HPDE6-E6E7 (cell line): ENCODE data around the gene CEBPE.
"Not testable (repeated sequence)": the region's sequence is repeated elsewhere in the genome, so short reads cannot be mapped to it uniquely, and the experiment has no call there.

Source experiments
- DNase-seq: peaks from one replicate; pipeline ENCODE4 v3.0.0; 2011; ENCODE audit warnings: missing footprints; ENCODE audit errors: extremely low spot score

The CEBPE gene

GRCh38 chr14:23121361-23121771 is 2.3 kb upstream of the CEBPE start:
- no peak for DNase-seq

- peak; percentile 86 for DNase-seq
Observed at GRCh38 chr14:23120541-23121251, 1.6 kb upstream of the CEBPE start.

- DNase-seq, result no peak
Observed at GRCh38 chr14:23119363-23120327, 590 bp upstream of the CEBPE start.

- no peak for DNase-seq
Observed at GRCh38 chr14:23117371-23118020, 1.6 kb downstream of the CEBPE start.

GRCh38 chr14:23115918-23116317 is 3.1 kb downstream of the CEBPE start:
- no peak for DNase-seq

- DNase-seq, result peak; percentile 96
Observed at GRCh38 chr14:23115039-23115731, 3.9 kb downstream of the CEBPE start.

GRCh38 chr14:23114669-23115038 is 4.4 kb downstream of the CEBPE start:
- DNase-seq, result no peak

- no peak for DNase-seq
Observed at GRCh38 chr14:23114120-23114458, 5.0 kb downstream of the CEBPE start.

- DNase-seq, result no peak
Observed at GRCh38 chr14:23113431-23114119, 5.5 kb downstream of the CEBPE start.

GRCh38 chr14:23112359-23113178 is 6.5 kb downstream of the CEBPE start:
- no peak for DNase-seq

GRCh38 chr14:23110579-23111365 is 8.3 kb downstream of the CEBPE start:
- no peak for DNase-seq

- DNase-seq, result no peak
Observed at GRCh38 chr14:23109769-23110168, 9.3 kb downstream of the CEBPE start.

- not testable (repeated sequence) for DNase-seq
Observed at GRCh38 chr14:23108169-23108568, 10.9 kb downstream of the CEBPE start.

- not testable (repeated sequence) for DNase-seq
Observed at GRCh38 chr14:23107620-23108019, 11.4 kb downstream of the CEBPE start.

GRCh38 chr14:23106747-23107045 is 12.4 kb downstream of the CEBPE start:
- no peak for DNase-seq

- no peak for DNase-seq
Observed at GRCh38 chr14:23105348-23105824, 13.7 kb downstream of the CEBPE start.

- no peak for DNase-seq
Observed at GRCh38 chr14:23104591-23105347, 14.3 kb downstream of the CEBPE start, which contains the start of gene CIROP. Gene CIROP (minus strand): TSS chr14:23104989. CDS start chr14:23104920, 69 bp downstream.

- DNase-seq, result no peak
Observed at GRCh38 chr14:23104070-23104590, 14.9 kb downstream of the CEBPE start.
